CD14-positive monocyte (primary cell): ENCODE measurements around the gene GPD1L. TPM values are rescaled to one million over a fixed set of nuclear protein-coding genes. Genes with fewer than 3 reads are reported as not detected.

ENCODE experiments used
- DNase-seq, 3 donors: peaks; one replicate each; pipeline ENCODE4 v3.0.0-alpha.2; 2011 to 2022
- H2AFZ ChIP-seq: 2 replicates; pipeline ENCODE4 v1.6.0; 2012; ENCODE audit warnings: mild to moderate bottlenecking, low read depth, low read length, inconsistent platforms; ENCODE audit not compliant: insufficient read depth, poor library complexity, severe bottlenecking
- H3K27ac ChIP-seq, 2 donors: 1 replicate in 1 of 2; 2 replicates in 1 of 2; pipeline ENCODE4 v1.5.1; 2012 to 2013; ENCODE audit warnings: low read length in 2 of 2, control low read depth in 1 of 2, inconsistent platforms in 1 of 2, low read depth in 1 of 2, mild to moderate bottlenecking in 1 of 2
- H3K27me3 ChIP-seq, 2 donors: one replicate each; pipeline versions ENCODE4 v1.6.0 to v1.6.1; 2011 to 2013; ENCODE audit warnings: low read length in 2 of 2; ENCODE audit not compliant: control insufficient read depth in 2 of 2, insufficient read depth in 2 of 2
- H3K36me3 ChIP-seq, 2 donors: replicated peaks in 1 of 2; 1 replicate in 1 of 2; 2 replicates in 1 of 2; pipeline versions ENCODE4 v1.5.1 to v1.6.1; 2012 to 2013; ENCODE audit warnings: low read length in 2 of 2, control low read depth in 1 of 2, inconsistent platforms in 1 of 2, mild to moderate bottlenecking in 1 of 2; ENCODE audit not compliant: insufficient read depth in 2 of 2, control insufficient read depth in 1 of 2
- H3K4me1 ChIP-seq, 2 donors: 1 replicate in 1 of 2; 2 replicates in 1 of 2; pipeline versions ENCODE4 v1.5.1 to v1.6.1; 2012 to 2013; ENCODE audit warnings: low read length in 2 of 2, control low read depth in 1 of 2, inconsistent platforms in 1 of 2, mild to moderate bottlenecking in 1 of 2, moderate library complexity in 1 of 2; ENCODE audit not compliant: insufficient read depth in 2 of 2, control insufficient read depth in 1 of 2
- H3K4me2 ChIP-seq: replicated peaks from 2 replicates; pipeline ENCODE3; 2012; ENCODE audit warnings: low read length, moderate library complexity, mild to moderate bottlenecking; ENCODE audit not compliant: poor library complexity, severe bottlenecking; ENCODE audit errors: extremely low read depth
- H3K4me3 ChIP-seq, 3 experiments: fragments of 200-600 bp in 1 of 3; sonication (generic) in 1 of 3; replicated peaks in 1 of 3; 1 replicate in 2 of 3; 2 replicates in 1 of 3; pipeline ENCODE4 v1.5.1; 2011 to 2013; ENCODE audit warnings: low read length in 3 of 3, mild to moderate bottlenecking in 3 of 3, control low read depth in 2 of 3, low read depth in 2 of 3, inconsistent platforms in 1 of 3, moderate library complexity in 1 of 3
- H3K79me2 ChIP-seq: 2 replicates; pipeline ENCODE4 v1.6.0; 2012; ENCODE audit warnings: mild to moderate bottlenecking, control low read depth, inconsistent platforms, low read length, moderate library complexity; ENCODE audit not compliant: insufficient read depth
- H3K9ac ChIP-seq: 2 replicates; pipeline ENCODE4 v1.6.0; 2017; ENCODE audit warnings: low read length, mild to moderate bottlenecking; ENCODE audit not compliant: insufficient read depth, poor library complexity, severe bottlenecking
- H3K9me3 ChIP-seq, 2 donors: replicated peaks in 1 of 2; 1 replicate in 1 of 2; 2 replicates in 1 of 2; pipeline versions ENCODE4 v1.5.1 to v1.6.1; 2012 to 2013; ENCODE audit warnings: low read length in 2 of 2, control low read depth in 1 of 2; ENCODE audit not compliant: control insufficient read depth in 1 of 2, insufficient read depth in 1 of 2
- H4K20me1 ChIP-seq: 2 replicates; pipeline ENCODE4 v1.6.0; 2012; ENCODE audit warnings: mild to moderate bottlenecking, low read length, control low read depth, moderate library complexity; ENCODE audit not compliant: insufficient read depth
- H3K27ac Mint-ChIP-seq, 7 donors: one replicate each; pipeline ENCODE4 v1.8.0; 2020; ENCODE audit warnings: mild to moderate bottlenecking in 7 of 7, mixed read lengths in 7 of 7, moderate library complexity in 6 of 7, inconsistent platforms in 2 of 7
- H3K27me3 Mint-ChIP-seq, 3 donors: one replicate each; pipeline ENCODE4 v1.8.0; 2021 to 2022; ENCODE audit warnings: low read depth in 3 of 3, mild to moderate bottlenecking in 3 of 3, mixed read lengths in 3 of 3, moderate library complexity in 3 of 3, inconsistent platforms in 1 of 3
- H3K36me3 Mint-ChIP-seq, 2 donors: one replicate each; pipeline ENCODE4 v1.8.0; 2020; ENCODE audit warnings: mixed read lengths in 2 of 2, inconsistent platforms in 1 of 2, mild to moderate bottlenecking in 1 of 2
- H3K4me1 Mint-ChIP-seq: one replicate; pipeline ENCODE4 v1.8.0; 2020; ENCODE audit warnings: mild to moderate bottlenecking, mixed read lengths
- H3K4me3 Mint-ChIP-seq, 2 donors: one replicate each; pipeline ENCODE4 v1.8.0; 2020; ENCODE audit warnings: mild to moderate bottlenecking in 2 of 2, mixed read lengths in 2 of 2, moderate library complexity in 1 of 2
- H3K9me3 Mint-ChIP-seq, 7 donors: one replicate each; pipeline ENCODE4 v1.8.0; 2020 to 2022; ENCODE audit warnings: mixed read lengths in 7 of 7, mild to moderate bottlenecking in 6 of 7, moderate library complexity in 6 of 7, inconsistent platforms in 2 of 7
- WGBS: methylation state at CpG from one replicate; pipeline ENCODE4 v1.1.5; 2013; ENCODE audit warnings: missing lambda C conversion rate; ENCODE audit not compliant: insufficient coverage; 5-methylcytosine and 5-hydroxymethylcytosine counted together
- intact Hi-C, 2 donors: fragments of 100-400 bp; cut with micrococcal nuclease; formaldehyde crosslinking; loops; one replicate each; pipeline versions ENCODE4 v1.15.0 to v1.15.1; 2023
- polyA plus RNA-seq, 3 donors: library from polyadenylated mRNA; depleted of rRNA in 1 of 3; unstranded in 2 of 3; stranded (reverse) in 1 of 3; fragments of 300-500 nt in 2 of 3; fragments of >200 nt in 1 of 3; fragmentation: Illumina TruSeq in 2 of 3; gene quantifications; 1 replicate in 2 of 3; 2 replicates in 1 of 3; pipeline ENCODE4 v1.2.3, GENCODE V29; 2012 to 2021
- TF ChIP-seq, protein P1 (sequence below): fragments of 200-600 bp; IDR thresholded peaks from one replicate; pipeline ENCODE4 v1.8.0; 2022; ENCODE audit warnings: antibody characterized with exemption, mild to moderate bottlenecking

Gene GPD1L
- polyA plus RNA-seq, 3 donors: 4.9 to 11.8 (median 10.2) TPM

DNA sequence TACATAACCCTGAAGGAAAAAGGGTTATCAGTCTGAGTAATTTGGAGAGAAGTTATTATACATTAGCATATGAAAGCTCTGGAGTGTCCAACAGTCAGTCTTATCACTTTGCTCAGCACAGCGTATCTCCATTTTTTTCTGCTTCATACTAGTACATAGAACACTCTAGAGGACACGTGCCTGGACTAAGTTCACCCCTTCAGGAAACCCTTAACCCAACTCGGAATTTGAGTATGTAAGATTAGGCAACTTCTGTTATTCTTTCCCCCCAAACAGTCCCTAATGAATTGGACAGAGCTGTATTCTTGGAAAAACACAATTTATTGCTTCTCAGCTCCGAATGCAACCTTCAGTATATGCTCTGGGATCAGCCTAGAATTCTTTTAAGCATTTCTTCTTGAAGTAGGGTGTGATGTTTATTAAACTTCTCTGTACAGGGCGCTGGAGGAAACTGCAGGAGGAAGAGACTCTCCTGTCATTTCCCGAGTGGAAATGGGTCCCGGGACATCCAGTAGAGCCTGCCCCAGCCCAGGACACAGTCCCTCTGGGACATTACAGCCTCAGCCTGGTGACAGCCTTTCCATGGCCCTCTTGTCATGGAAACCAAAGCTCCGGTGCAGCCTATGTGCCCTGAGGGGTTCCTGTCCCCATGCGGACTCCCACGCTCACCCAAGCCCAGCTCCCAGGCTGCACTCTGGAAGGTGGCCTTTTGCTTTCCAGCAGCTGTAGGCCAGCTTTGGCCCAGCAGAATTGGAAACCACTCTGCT, 94.8 kb downstream of the GPD1L start:
- Mint-ChIP-seq H3K27ac (peak overlapping the region in 1 of 7 donors; percentile 35), H3K36me3 (no peaks in the 10 kb centered on the region), H3K4me3 (no peak overlapping the region), H3K27me3 (peaks cover 0 to 5% (median 1%) of the 10 kb centered on the region in 3 donors), H3K9me3 (no peaks in the 10 kb centered on the region), H3K4me1 (peaks cover 13% of the 10 kb centered on the region)
- no peak overlapping the region for H3K9ac ChIP-seq
- no peaks in the 10 kb centered on the region for H3K79me2 ChIP-seq
- no peak for DNase-seq
- no peak overlapping the region for H3K4me2 ChIP-seq
- H3K9me3 ChIP-seq: no peaks in the 10 kb centered on the region
- no peak overlapping the region for H3K4me3 ChIP-seq
- H3K27ac ChIP-seq: no peak overlapping the region
- H4K20me1 ChIP-seq: no peaks in the 10 kb centered on the region
- intact Hi-C loops: no loop called here
- no peaks in the 10 kb centered on the region for H3K36me3 ChIP-seq
- 86% methylated on average over 4 of the region's 10 CpGs for WGBS
- H3K27me3 ChIP-seq: no peaks in the 10 kb centered on the region
- no peak overlapping the region for H2AFZ ChIP-seq
- peaks cover 4 to 6% of the 10 kb centered on the region in 2 donors for H3K4me1 ChIP-seq
- TF ChIP-seq, protein P1, sequence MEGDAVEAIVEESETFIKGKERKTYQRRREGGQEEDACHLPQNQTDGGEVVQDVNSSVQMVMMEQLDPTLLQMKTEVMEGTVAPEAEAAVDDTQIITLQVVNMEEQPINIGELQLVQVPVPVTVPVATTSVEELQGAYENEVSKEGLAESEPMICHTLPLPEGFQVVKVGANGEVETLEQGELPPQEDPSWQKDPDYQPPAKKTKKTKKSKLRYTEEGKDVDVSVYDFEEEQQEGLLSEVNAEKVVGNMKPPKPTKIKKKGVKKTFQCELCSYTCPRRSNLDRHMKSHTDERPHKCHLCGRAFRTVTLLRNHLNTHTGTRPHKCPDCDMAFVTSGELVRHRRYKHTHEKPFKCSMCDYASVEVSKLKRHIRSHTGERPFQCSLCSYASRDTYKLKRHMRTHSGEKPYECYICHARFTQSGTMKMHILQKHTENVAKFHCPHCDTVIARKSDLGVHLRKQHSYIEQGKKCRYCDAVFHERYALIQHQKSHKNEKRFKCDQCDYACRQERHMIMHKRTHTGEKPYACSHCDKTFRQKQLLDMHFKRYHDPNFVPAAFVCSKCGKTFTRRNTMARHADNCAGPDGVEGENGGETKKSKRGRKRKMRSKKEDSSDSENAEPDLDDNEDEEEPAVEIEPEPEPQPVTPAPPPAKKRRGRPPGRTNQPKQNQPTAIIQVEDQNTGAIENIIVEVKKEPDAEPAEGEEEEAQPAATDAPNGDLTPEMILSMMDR: no peak

DNA sequence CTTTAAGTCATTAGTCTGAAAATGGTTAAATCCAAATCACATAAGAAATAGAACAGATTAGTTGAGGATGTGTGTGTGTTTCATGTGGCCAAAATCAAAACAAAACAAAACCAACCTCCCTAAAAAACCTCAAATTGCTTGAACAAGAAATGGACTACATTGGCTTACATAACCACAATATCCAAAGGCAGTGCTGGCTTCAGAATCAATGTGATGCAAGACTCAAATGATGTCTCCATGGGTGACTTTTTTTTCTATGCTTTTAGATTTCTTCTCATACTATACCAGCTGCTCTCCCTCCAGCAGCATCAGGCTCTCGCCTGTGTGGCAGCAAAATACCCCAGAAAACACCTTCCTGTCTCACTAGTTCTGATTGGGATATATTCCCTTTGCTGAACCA, 96.1 kb downstream of the GPD1L start:
- peaks cover 13% of the 10 kb centered on the region for H3K4me1 Mint-ChIP-seq
- Histone ChIP-seq H3K79me2 (no peaks in the 10 kb centered on the region), H4K20me1 (no peaks in the 10 kb centered on the region), H3K9me3 (no peaks in the 10 kb centered on the region), H3K27ac (no peak overlapping the region), H3K36me3 (no peaks in the 10 kb centered on the region), H3K4me3 (no peak overlapping the region), H2AFZ (no peak overlapping the region), H3K27me3 (no peaks in the 10 kb centered on the region), H3K9ac (no peak overlapping the region), H3K4me1 (peaks cover 4 to 6% of the 10 kb centered on the region in 2 donors), H3K4me2 (no peak overlapping the region)
- H3K4me3 Mint-ChIP-seq: no peak overlapping the region
- TF ChIP-seq, protein P1: no peak
- H3K9me3 Mint-ChIP-seq: no peaks in the 10 kb centered on the region
- intact Hi-C loops: no loop called here
- WGBS: no CpG with 5 or more reads among the region's 1 CpG
- peaks cover 0 to 5% (median 1%) of the 10 kb centered on the region in 3 donors for H3K27me3 Mint-ChIP-seq
- no peak for DNase-seq
- no peaks in the 10 kb centered on the region for H3K36me3 Mint-ChIP-seq
- no peak overlapping the region for H3K27ac Mint-ChIP-seq
